Epithelial cell of proximal tubule (primary cell): ENCODE measurements around the gene MISP3. TPM values are rescaled to one million over a fixed set of nuclear protein-coding genes. Genes with fewer than 3 reads are reported as not detected.
"Not testable (repeated sequence)": the region's sequence is repeated elsewhere in the genome, so short reads cannot be mapped to it uniquely, and the experiment has no call there.

Source experiments
- DNase-seq: peaks from one replicate; pipeline ENCODE4 v3.0.0-alpha.2; 2011; ENCODE audit warnings: low read depth
- H3K4me3 ChIP-seq: 2 replicates; pipeline ENCODE4 v1.5.1; 2011; ENCODE audit warnings: low read depth, mild to moderate bottlenecking, low read length
- CTCF ChIP-seq: conservative IDR thresholded peaks from 2 replicates; pipeline ENCODE4 v1.5.1; 2012; ENCODE audit warnings: low read depth, mild to moderate bottlenecking, low read length
- total RNA-seq: library from RNA; depleted of rRNA; stranded (reverse); fragments of >200 nt; gene quantifications from 2 replicates; pipeline ENCODE4 v1.2.3, GENCODE V29; 2015

MISP3 gene
- total RNA-seq, result 0.80 and 6.0 TPM in 2 replicates

- H3K4me3 ChIP-seq, result peak within 1 kb of the TSS; percentile 85
- no peak for DNase-seq
- TF ChIP-seq CTCF, result no peak
Measured at GRCh38 chr19:14072535-14073260, at the start of gene MISP3. Gene MISP3 (plus strand): TSS chr19:14072786. CDS start chr19:14073310, 524 bp downstream.

GRCh38 chr19:14023404-14024235 lies 49.0 kb upstream of the MISP3 start:
- peak; percentile 64 for TF ChIP-seq CTCF
- no peak for DNase-seq

GRCh38 chr19:14026652-14027192 lies 45.9 kb upstream of the MISP3 start:
- not testable (repeated sequence) for H3K4me3 ChIP-seq, DNase-seq

More at GRCh38 chr19:14023404-14024235, 49.0 kb upstream of the MISP3 start:
- H3K4me3 ChIP-seq, result no peak overlapping the region

GRCh38 chr19:14027856-14028450 lies 44.6 kb upstream of the MISP3 start, which contains the start of gene RLN3:
Gene RLN3 (plus strand): TSS chr19:14028148. CDS start chr19:14028205, 57 bp downstream.
- no peak within 1 kb of the TSS for H3K4me3 ChIP-seq
- TF ChIP-seq CTCF, result no peak
- no peak for DNase-seq

GRCh38 chr19:14028901-14029300 lies 43.7 kb upstream of the MISP3 start:
- H3K4me3 ChIP-seq, result no peak overlapping the region
- TF ChIP-seq CTCF, result no peak
- DNase-seq, result no peak

- H3K4me3 ChIP-seq, result peak overlapping the region; percentile 71
- no peak for DNase-seq
- no peak for TF ChIP-seq CTCF
Measured at GRCh38 chr19:14030997-14031718, 41.4 kb upstream of the MISP3 start.
